ENCODE measurements around the gene BORCS8.
"Not testable (repeated sequence)": the region's sequence is repeated elsewhere in the genome, so short reads cannot be mapped to it uniquely, and the experiment has no call there.

The BORCS8 gene

DNA sequence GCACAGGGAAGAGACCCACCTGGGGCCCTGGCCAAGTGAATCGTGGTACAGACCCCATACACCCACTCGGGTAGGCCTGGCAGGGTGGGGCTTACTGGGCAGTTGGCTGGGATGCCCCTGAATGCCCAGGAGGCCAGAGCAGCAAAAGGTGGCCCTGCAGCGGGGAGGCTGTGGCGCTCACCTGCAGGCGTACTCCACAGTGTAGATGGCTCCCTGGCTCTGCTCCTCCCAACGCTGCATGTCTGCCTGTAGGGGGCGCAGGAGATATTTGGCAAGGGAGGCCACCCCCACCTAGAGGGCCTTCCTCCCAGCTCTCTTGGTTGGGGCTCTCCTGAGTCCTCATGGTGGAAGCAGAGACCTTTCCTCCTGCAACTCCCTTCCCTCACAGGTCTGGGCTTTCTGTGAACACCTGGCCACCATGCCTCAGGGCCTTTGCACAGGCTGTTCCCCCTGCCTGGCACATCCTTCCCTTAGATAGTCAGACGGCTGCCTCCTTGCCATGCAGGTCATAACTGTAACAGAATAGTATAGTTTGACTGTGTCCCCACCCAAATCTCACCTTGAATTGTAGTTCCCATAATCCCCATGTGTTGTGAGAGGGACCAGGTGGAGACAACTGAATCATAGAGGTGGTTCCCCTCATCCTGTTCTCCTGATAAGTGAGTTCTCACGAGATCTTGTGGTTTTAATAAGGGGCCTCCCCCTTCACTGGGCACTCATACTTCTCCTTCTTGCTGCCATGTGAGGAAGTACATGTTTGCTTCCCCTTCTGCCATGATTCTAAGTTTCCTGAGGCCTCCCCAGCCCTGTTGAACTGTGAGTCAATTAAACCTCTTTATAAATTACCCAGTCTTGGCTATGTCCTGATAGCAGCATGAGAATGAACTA is 5.9 kb downstream of the BORCS8 start:
- FAIRE-seq, result peak; percentile 51

DNA sequence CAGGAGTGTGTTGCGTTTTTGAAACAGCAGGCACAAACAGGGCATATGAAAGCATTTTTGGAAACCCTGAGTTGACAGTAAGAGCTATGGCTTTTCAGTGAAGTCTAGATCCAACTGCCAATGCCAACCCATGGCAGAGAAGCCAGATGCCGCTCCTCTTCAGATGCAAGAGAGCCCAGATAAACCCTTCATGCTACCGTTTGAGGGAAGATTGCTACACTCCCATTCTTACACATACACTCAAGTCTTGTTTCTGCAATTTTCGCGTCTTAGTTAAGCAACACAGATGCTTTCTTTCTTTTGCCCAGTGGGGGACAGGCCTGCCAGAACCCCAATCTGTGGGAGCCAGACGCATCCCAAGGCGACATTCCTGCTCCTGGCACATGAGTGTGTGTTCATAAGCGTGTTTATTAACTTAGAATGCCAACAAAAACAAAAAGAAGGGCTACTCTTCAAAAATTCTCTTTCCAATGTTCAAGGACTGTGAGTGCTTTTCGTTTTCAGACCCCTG is 10.4 kb downstream of the BORCS8 start:
- FAIRE-seq, result no peak
- no peak for DNase-seq (ENCODE audit: insufficient read length, low spot score)

More for the DNA sequence above, 5.9 kb downstream of the BORCS8 start:
- no peak for DNase-seq (ENCODE audit: insufficient read length, low spot score)

- FAIRE-seq (no peak), DNase-seq (ENCODE audit: insufficient read length, low spot score) (no peak)
These were observed 12.2 kb downstream of the BORCS8 start for GRCh38 chr19:19179548-19180441.

- no peak for DNase-seq (ENCODE audit: insufficient read length, low spot score)
- FAIRE-seq, result no peak
These were observed 15.0 kb downstream of the BORCS8 start for GRCh38 chr19:19176950-19177349.

GRCh38 chr19:19173243-19173642 is 18.7 kb downstream of the BORCS8 start:
- DNase-seq (ENCODE audit: insufficient read length, low spot score); FAIRE-seq: not testable (repeated sequence)

DNA sequence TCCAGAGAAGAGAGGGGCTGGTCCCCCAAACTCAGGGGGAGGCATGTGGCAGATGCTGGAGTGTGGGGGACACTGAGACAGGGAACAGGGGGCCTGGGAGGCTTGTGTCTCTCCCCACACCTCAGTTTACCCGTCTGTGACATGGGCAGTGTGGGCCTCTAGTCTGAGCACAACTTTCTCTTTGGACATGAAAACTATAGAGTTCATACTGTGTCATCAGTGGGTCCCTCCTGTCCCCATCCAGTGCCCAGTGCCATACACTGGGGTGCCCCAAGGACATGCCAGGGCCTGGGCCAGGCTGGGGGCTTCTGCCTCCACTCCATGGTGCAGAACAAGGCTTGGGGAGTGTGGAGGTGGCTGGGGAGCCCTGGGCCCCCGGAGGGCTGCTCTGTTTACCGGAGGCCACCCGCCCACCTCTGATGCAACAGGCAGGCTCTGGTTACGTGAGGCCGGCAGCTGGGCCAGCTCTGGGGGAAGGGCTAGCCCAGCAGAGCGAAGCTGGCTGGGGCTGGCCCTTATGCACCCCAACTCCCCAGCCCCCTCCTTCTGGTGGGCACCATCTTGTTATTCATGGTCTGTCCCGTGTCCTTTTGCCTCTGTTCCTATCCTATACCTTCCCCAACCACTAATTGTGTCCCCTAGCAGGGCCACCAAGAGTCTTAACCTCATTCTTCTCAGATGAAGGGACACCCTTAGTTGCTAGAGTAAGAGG is 20.0 kb downstream of the BORCS8 start:
- no peak for DNase-seq (ENCODE audit: insufficient read length, low spot score)
- FAIRE-seq, result no peak

DNA sequence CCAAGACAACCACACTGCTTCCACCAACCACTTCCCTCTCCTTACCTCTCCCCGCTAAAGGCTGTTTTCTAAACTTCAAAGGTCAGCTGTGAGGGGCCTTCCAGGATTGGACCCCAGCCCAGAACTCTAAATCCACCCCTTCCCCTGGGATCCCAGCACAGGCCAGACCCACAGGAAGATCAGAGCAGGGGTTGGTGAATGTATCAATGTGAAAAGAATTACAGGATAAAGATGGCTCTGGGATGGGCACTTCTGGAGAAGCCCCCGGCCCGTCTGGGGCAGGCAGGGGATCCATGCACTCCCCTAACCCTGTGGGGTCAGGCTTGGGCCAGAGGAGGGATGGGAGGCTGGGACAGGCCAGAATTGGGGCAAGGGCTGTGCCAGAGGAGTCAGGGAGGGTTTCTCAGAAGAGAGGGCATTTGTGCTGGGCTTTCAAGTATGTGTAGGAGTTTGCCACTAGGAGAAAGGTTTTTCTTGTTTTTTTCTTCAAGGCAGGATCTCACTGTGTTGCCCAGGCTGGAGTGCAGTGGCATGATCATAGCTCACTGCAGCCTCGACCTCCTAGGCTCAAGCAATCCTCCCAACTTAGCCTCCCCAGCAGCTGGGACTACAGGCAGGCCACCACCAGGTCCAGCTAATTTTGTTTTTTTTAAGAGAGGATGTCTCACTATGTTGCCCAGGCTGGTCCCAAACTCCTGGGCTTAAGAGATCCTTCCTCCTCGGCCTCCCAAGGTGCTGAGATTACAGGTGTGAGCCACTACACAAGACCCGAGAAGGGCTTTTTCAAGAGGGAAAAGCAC is 20.9 kb downstream of the BORCS8 start:
- DNase-seq (ENCODE audit: insufficient read length, low spot score) (no peak), FAIRE-seq (no peak)

DNA sequence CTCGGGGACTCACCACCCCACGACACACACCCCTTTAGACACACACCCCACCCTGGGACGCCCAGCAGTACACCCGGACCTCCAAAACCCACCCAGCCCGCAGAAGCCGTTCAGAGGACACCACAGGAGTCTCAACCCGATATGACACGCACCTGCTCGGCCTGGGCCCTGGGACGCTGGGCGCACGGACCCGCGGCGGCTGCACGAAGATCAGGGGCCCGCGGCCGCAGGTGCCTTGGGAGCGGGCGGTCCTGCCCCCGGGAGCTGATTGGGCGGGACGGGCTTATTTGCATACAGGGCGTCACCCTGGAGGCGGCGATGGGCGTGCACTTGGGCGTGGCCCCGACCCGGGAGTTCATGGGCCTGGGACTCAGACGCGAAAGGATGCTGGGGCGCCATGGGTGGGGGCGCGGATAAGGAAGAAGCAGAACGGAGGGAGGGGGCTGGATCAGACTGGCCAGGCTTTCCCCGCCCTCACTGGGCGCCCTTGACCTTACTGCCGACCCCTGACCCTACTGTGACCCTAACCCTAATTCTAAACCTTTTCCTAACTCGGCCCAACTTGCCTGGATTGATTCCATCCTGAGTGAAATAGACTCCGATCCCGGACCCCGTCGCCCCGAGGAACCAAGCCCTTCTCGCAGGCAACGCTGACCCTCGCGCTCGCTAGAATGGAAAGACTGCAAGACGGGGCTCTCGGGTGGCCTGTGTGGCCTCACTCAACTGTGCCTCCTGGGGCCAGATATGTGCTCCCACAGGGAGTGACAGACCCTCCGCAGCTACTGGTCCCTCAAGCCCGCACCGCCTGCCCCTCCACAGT is 21.7 kb downstream of the BORCS8 start, which contains the start of gene MEF2B:
Gene MEF2B (minus strand): TSS at position 211 of the 820 bp plus-strand sequence. CDS start 19,528 bp downstream, outside the sequence.
- peak; percentile 82 for FAIRE-seq
- peak; percentile 88 for DNase-seq (ENCODE audit: insufficient read length, low spot score)

- no peak for DNase-seq (ENCODE audit: insufficient read length, low spot score)
- FAIRE-seq, result peak; percentile 65
These were observed 22.5 kb downstream of the BORCS8 start for GRCh38 chr19:19169236-19170052.

GRCh38 chr19:19167612-19168011 is 24.3 kb downstream of the BORCS8 start:
- DNase-seq (ENCODE audit: insufficient read length, low spot score), result no peak

DNA sequence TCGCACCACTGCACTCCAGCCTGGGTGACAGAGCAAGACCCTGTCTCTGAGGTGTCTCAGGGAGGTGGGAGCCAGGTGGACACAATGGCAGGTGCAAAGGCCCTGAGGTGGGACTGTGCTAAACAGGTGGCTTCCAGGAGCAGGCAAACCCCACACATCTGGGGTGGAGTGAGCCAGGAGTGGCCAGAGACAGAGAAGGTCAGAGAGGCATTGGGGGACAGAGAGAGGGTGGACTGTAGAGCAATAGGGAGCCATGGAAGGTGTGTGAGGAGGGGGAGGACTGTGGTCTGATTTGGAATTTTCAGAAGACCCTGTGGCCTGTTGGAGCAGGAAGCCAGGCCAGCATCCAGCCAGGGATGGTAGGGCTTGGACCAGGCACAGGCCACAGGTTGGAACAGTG is 26.6 kb downstream of the BORCS8 start:
- no peak for DNase-seq (ENCODE audit: insufficient read length, low spot score)
- FAIRE-seq, result no peak

More at GRCh38 chr19:19167612-19168011, 24.3 kb downstream of the BORCS8 start:
- peak; percentile 21 for FAIRE-seq

DNA sequence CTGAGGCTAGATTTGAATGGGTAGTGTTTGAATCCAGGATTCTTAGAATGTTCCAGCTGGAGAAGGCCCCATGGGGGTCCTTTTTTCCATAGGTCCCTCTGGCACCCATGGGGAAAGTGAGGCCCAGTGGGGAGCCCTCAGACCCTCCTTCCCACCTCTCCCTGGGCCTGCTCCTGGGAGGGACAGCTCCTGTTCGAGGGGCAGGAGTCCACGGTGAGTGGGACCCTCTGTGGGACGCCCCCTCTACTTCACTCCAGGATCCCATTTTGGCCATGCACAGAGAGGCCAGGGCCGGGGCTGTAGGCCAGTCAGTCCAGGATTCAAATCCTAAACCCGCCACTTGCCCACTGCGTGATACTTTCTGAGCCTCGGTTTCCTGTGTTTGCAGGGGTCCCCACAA is 29.5 kb downstream of the BORCS8 start:
- FAIRE-seq, result no peak

GRCh38 chr19:19160461-19161035 is 31.4 kb downstream of the BORCS8 start:
- FAIRE-seq, result peak; percentile 86
- DNase-seq (ENCODE audit: insufficient read length, low spot score), result peak; percentile 42

More for the DNA sequence above, 29.5 kb downstream of the BORCS8 start:
- DNase-seq (ENCODE audit: insufficient read length, low spot score), result no peak

- DNase-seq (ENCODE audit: insufficient read length, low spot score) (no peak), FAIRE-seq (peak; percentile 68)
These were observed 32.4 kb downstream of the BORCS8 start for GRCh38 chr19:19159534-19159933.

DNA sequence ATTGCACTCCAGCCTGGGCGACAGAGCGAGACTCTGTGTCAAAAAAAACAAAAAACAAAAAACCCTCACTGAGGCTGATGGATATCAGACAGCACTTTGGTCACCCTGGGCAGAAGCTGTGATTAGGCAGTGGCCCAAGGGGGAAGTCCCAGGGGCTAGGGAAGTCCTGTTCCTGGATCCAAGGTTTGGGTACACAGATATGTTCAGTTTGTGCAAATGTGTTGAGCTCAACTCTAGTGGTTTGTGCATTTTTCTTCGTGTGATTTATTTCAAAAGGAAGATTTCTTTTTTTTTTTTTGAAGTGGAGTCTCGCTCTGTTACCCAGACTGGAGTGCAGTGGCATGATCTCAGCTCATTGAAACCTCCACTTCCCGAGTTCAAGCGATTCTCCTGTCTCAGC is 34.1 kb downstream of the BORCS8 start:
- no peak for DNase-seq (ENCODE audit: insufficient read length, low spot score)
- no peak for FAIRE-seq

DNA sequence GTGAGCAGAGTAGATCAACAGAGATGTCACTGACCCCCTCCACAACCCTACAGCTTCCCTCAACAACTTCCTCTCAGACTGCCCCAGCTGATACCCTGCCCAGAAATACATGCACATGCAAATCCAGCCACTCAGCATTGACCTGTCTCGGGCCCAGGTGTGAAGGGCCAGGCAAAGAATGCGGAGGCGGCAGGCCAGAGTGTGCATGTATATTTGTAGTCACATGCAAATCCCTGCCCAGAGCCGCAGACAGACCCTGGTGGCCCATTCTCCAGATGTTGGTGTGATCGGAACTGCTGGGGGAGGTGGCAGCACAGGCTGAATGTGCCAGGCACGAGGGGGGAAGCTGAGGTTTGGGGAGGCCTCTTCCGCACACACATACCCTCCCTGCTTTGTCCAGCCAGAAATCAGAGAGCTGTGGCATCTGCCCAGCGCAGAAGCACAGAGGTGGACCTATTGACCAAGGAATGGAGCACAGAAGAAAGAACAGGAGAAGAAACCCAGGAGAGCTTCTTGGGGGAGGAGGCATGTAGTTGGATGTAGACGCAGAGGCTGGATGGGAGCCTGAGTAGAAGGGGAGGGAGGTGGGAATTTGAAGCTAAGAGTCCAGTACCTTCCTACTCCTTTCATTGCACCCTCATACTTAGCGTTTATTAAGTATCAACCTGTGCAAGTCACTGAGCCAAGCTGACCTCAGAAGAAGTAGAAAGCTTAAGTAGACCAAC is 36.3 kb downstream of the BORCS8 start:
- DNase-seq (ENCODE audit: insufficient read length, low spot score) (peak; percentile 61), FAIRE-seq (peak; percentile 93)

Measured in GM19239 (cell line).